GM12878 (cell line): ENCODE results near the gene COL6A3.

Source experiments
- EZH2 ChIP-seq: IDR thresholded peaks from 2 replicates; pipeline ENCODE4 v1.6.1; 2012; ENCODE audit warnings: low read depth, mild to moderate bottlenecking, control low read depth, inconsistent platforms, low read length, borderline replicate concordance; ENCODE audit not compliant: control insufficient read depth
- GABPA ChIP-seq: IDR thresholded peaks from 2 replicates; pipeline ENCODE4 v1.6.1; 2014; ENCODE audit warnings: antibody characterized with exemption, low read depth, mild to moderate bottlenecking, inconsistent platforms
- RAD21 ChIP-seq: IDR thresholded peaks from 2 replicates; pipeline ENCODE4 v1.6.1; 2011; ENCODE audit warnings: mild to moderate bottlenecking, low read depth, low read length, moderate library complexity; ENCODE audit not compliant: insufficient read depth
- SRF ChIP-seq, 2 experiments: IDR thresholded peaks; 2 replicates each; pipeline ENCODE4 v1.6.1; 2011; ENCODE audit warnings: low read depth in 2 of 2, low read length in 2 of 2, mild to moderate bottlenecking in 1 of 2, moderate library complexity in 1 of 2
- ZNF217 ChIP-seq: fragments of 450-650 bp; IDR thresholded peaks from 2 replicates; pipeline ENCODE4 v1.6.1; 2017; ENCODE audit warnings: antibody characterized with exemption, mild to moderate bottlenecking

- TF ChIP-seq RAD21 (no peak), EZH2 (no peak), GABPA (no peak), SRF (IDR thresholded peaks at IDR 0.05; ENCODE audit: low read depth in 2 of 2, low read length in 2 of 2) (no peak), ZNF217 (no peak)
Measured at GRCh38 chr2:237359894-237360780, 53.8 kb downstream of the COL6A3 start.
